GM18498 (cell line): ENCODE measurements around the gene ADAT1.

Source experiments
- ATAC-seq: cut with Tn5 transposase; IDR thresholded peaks from one replicate; pipeline ENCODE4 v1.9.1; 2021; ENCODE audit warnings: mild to moderate bottlenecking, moderate library complexity; ENCODE audit not compliant: unreplicated experiment

The ADAT1 gene, protein sequence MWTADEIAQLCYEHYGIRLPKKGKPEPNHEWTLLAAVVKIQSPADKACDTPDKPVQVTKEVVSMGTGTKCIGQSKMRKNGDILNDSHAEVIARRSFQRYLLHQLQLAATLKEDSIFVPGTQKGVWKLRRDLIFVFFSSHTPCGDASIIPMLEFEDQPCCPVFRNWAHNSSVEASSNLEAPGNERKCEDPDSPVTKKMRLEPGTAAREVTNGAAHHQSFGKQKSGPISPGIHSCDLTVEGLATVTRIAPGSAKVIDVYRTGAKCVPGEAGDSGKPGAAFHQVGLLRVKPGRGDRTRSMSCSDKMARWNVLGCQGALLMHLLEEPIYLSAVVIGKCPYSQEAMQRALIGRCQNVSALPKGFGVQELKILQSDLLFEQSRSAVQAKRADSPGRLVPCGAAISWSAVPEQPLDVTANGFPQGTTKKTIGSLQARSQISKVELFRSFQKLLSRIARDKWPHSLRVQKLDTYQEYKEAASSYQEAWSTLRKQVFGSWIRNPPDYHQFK

DNA sequence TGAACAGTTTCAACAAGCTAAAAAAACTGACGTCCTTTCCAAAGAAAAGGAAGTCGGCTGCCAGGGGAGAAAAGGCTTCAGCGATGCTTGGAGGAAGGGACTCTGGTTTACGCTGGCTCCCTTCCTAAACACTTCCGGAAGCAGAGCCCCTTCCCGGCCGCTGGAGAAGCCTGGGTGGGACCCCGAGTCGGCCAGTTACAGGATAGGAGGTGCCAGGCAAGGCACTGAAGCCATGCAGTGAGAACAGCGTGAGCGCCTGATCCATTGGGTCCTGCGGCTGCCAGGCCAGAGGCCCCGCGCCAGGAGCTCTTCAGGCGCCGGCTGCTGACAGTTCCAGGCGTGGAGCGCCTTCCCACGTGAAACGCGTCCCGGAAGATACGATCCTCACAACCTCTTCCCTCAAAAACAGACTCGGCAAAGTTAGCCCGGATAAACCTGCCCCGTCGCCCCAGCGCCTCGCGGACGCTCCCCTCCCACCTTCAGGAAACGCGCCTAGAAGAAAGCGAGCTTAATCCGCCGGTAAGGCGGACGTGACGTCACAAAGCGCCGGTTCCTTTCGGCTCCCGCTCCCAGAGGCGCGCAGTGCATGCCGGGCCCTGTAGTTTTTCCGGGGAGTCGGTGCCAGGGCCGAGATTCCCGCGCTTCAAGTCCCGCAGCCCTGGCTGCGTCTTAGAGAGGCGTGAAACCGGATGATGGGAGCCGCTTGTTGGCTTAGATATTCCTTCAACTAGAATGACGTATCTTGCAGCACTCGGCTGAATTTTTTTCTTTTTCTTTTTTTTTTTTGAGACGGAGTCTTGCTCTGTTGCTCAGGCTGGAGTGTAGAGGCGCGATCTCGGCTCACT, at the start of gene ADAT1:
Gene ADAT1 (minus strand): TSS at position 521 of the 845 bp plus-strand sequence. CDS start 2,482 bp downstream, outside the sequence.
- peak; percentile 97 for ATAC-seq

DNA sequence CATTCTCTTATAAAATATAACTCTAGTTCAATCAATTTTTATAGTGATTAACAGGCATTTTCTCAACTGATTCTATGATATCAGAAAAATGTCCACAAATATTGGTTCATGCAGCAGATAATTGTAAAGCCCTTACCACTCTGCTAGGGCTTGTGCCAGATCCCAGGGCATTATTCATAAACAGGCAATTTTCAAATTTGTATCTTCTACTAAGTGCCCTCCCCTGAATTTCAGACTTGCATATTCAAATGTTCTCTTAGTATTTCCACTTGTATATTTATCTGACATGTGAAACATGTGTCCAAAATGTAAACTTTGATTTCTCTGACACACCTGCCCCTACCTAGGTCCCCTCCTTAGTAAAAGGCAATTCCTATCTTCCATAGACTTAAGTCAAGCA, 44.4 kb upstream of the ADAT1 start:
- ATAC-seq, result no peak

DNA sequence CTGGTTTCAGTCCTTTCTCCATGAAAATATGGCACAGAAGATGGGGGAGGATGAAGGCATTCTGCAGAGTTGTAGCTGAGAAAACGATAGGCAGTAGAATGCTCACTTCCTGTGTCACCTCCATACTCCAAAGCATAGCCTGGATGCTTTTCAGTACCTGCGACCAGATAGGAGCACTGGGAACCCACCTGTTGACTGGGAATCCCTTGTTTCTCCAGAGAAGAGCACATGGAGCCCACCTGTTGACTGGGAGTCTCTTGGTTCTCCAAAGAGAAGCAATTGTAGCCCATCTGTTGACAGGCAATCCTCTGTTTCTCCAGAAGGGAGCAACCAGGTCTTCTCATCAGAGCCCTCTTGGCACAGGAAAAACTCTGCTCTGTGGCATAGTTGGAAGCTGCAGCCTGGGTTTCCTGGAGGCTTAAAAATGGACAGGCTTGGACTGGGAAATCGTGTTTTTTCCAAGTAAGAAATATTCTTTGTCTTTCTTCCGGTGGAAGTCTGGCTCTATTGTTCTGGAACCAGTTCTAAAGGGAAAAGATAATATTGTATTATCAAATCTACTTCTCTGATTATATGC, 37.7 kb upstream of the ADAT1 start:
- ATAC-seq, result no peak

DNA sequence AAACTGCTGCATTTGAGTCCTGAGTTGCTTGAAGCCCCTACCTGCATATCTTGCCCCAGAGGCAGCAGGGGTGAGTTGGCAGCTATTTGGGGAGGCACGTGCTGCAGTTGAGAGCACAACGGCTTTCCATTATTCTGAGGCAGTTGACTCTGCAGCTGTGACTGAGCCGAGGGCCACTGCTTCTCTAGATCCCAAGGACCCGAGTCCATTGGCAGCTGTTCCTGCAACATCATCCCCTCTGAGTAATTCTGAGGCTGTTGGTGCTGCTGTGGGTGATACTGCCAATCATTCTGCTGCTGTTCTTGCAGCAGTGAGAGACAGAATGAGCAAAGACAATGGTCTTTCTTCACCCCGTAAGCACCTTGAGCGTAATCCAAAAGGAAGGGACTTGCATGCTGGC, 37.2 kb upstream of the ADAT1 start:
- no peak for ATAC-seq

DNA sequence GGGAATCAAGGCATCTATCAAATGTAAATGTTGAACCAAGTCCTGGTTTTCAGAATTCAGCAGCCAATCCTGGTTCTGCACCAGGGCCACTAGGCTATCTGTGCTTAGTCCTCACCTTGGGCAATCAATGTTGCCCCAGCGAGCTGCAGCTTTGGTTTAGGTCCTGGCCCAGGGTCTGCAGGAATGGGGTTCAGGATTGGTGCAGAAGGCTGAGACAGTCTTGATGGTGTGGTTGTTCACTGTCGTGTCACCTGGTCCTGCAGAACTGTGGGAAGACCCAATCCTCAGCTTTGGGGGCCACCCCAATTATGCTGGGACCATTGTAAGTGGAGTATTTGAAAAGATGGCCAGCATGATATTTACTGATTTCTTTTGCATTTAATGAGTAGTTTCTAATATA, 35.1 kb upstream of the ADAT1 start:
- no peak for ATAC-seq

DNA sequence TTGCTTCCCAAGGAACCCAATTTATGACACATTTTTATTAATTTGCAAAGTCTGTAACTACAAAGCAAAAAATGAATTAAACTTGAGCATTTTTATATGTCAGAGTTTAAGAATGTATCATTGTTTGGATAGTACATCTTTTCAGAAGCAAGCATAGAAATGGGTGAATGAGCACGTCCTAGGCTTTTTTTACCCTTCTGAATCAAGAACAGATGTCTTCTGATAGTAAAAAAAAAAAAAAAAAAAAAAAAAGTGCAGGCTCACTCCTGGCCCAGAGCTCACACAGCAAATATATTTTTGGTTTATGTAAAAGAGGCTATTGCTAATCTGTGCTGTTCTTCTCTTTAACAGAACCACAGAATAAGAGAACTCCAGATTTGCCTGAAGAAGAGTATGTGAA, 30.8 kb upstream of the ADAT1 start:
- ATAC-seq, result no peak

DNA sequence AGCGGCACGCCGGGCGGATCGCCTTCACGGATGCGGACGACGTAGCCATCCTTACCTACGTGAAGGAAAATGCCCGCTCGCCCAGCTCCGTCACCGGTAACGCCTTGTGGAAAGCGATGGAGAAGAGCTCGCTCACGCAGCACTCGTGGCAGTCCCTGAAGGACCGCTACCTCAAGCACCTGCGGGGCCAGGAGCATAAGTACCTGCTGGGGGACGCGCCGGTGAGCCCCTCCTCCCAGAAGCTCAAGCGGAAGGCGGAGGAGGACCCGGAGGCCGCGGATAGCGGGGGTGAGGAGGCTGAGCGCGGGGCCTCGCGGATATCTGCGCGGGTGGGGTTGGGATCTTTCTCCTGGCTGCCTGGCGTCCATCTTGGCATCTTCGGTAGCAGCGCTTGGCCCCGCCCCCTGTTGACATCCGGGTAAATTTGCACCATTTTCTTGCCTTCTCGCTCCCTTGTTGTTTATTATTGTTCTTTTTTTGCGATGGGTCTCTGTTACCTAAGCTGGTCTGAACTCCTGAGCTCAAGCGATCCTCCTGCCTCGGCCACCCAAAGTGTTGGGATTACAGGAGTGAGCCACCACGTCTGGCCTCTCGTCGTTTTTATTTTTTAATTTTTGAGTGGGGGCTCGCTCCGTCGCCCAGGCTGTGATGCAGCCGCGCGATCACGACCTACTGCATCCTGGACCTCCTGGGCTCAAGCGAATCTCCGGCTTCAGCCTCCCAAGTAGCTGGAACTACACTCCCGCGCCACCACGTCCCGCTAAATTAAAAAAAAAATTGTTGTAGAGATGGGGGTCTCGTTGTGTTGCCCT, 25.4 kb upstream of the ADAT1 start:
- peak; percentile 33 for ATAC-seq

DNA sequence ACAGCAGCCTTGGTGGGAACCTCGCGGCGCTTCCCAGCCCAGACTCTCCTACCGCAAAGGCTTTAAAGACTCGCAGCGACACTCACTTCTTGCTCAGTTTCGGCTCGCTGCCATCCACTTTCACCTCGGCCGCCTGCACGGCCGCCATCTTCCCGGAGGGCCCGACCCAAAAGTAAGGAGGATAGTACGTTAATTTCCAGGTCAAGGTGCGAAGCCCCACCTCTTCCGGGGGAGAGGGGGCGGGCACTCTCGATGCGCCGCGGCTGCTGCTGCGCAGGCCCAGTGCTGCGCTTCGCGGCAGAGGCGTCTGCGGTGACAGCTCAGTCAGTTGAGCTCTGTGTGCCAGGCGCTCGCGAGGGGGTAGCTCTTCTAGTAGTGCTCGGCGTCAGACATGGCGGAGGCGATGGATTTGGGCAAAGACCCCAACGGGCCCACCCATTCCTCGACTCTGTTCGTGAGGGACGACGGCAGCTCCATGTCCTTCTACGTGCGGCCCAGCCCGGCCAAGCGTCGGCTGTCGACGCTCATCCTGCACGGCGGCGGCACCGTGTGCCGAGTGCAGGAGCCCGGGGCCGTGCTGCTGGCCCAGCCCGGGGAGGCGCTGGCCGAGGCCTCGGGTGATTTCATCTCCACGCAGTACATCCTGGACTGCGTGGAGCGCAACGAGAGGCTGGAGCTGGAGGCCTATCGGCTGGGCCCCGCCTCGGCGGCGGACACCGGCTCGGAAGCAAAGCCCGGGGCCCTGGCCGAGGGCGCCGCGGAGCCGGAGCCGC, 24.6 kb upstream of the ADAT1 start, which contains the start of the genes KARS1 and TERF2IP:
Gene KARS1 (minus strand): TSS at position 174 of the 773 bp plus-strand sequence. CDS start 26 bp downstream, at position 148.
Gene TERF2IP (plus strand): TSS at position 282 of the 773 bp plus-strand sequence. CDS start 110 bp downstream, at position 392.
- ATAC-seq, result peak; percentile 88

DNA sequence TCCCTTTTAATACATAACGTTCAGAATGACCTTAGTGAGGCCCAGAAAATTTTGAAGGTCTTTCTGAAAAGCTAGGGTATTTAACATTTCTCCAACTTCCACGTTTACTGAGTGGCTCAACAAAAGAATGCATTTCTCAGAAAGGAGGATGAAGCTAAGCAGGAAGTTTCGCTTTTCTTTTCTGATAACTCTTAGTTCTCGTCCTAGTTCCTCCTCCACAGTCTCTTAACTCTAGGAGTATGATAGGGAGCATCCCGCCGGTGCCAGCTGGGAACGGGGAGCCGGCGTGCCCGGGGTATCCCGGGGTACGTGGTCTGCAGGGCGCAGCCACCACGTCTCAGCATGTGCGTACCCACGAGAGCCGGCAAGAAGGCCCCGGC, 24.0 kb upstream of the ADAT1 start:
- ATAC-seq, result peak; percentile 26

DNA sequence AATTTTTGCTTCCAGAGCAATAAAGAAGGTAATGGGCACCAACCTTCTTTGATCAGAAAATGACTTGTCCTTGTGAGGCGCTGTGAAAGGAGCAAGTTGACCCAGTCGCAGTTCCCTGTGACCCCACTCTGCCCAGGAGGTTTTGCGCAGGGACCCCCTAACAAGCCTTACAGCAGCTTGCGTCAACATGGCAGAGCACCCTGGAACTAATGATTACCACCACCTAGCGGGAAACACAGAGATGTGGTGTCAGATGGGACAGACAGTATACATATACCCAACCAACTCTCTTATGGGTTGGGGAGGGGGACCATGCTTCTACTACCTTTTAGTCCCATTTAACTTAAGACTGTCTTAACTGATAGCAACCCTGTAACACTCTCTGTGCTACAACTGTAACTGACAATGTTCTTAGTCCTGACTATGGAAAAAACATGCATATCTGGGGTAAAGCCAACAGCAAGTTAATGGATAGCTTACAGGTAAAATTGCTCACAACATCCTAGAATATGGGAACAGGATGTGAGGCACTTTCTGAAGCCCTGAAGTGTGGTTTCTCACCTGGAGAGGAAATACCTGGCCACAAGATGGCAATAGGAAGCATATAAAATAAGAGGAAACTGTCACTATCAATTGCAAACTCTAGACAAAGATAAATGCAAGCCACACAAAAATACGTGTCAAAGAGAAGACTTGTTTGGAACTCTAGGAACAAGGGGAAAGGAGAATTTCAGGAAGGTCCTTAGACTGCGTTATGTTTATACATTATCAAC, 21.3 kb upstream of the ADAT1 start:
- no peak for ATAC-seq

DNA sequence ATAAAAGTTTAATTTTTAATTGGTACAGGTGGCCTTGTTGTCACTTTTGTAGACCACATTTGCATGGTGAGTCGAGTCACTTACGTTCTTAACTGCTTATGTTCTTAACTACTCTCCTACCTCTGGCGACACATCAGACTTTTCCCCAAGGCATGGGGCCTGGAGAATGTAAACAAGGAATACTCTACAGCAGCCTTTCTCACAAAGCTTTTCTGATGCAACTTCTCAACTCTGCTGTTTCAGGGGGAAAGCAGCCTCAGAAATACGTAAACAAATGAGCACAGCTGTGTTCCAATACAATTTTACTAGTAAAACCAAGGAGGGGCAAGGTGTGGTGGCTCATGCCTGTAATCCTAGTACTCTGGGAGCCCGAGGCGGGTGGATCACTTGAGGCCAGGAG, 17.5 kb upstream of the ADAT1 start:
- no peak for ATAC-seq

DNA sequence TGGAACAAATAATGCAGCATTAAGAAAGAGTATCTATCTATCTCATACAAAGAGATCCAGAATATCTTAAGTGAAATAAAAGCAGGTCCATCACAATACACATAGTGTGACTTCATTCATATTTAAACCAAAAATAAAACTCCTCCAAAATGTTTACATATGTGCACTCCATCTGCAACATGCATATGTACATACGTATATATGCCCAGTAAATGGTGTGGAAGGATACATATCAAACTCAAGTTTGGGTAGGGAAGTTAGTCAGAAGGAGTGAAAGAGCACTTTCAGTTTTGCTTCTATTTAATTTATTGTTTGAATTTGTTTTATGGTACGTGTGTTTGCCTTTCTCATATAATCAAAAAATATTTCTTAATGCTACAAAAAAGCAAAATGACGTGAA, 12.0 kb upstream of the ADAT1 start:
- ATAC-seq, result no peak

DNA sequence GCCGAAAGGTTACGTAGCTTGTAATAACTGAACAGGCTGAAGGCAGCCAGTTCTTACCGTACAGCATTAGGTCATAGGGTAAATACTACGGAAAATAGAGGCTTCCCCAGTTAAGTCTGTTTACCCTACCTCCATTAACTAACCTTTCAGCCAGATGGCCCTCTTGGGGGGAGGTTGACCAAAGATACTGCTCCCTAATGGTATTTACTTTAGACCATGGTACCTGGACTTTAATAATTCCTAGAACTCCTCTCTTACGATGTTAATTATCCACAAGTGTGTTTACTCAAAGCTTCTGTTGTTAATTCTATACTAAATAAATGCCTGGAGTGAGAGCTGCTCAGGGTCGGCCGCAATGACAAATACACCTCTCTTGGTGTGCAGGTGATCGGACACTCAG, 9.8 kb upstream of the ADAT1 start:
- no peak for ATAC-seq

DNA sequence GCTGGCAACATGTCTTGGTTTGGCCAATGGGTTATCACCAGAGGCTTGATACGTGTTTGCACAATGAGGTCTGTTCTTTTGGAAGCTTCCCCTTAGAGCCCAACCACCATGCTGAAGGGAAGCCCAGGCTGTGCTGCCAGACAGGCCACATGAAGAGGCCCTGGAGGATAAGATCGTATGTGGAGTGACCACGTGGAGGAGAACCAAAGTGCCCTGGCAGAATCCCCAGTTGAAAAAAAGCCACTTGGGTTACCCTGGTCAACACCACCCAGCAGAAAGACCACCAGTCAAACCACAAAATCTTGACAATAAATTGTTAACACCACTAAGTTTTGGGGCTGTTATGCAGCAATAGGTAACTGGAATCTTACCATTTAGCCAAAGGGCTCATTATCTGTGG, 7.0 kb upstream of the ADAT1 start:
- ATAC-seq, result no peak

DNA sequence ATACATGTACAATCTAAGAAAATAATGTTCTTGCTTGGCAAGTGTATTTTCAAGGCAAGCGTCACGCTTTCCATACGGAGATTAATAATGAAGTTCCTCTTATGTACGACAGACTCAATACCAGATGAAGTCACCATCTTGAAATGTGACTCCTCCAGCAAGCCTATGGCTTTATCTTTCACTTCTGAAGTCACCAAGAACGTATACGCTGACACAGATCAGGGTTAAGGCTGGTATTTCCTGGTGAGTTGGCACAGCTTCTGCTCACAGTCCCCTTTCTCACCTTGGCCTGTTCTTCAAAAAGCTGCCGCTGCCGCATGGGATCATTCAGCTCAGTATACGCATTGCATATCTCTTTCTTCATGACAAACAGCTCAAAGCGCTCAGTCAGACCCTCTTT, 6.1 kb upstream of the ADAT1 start:
- no peak for ATAC-seq

DNA sequence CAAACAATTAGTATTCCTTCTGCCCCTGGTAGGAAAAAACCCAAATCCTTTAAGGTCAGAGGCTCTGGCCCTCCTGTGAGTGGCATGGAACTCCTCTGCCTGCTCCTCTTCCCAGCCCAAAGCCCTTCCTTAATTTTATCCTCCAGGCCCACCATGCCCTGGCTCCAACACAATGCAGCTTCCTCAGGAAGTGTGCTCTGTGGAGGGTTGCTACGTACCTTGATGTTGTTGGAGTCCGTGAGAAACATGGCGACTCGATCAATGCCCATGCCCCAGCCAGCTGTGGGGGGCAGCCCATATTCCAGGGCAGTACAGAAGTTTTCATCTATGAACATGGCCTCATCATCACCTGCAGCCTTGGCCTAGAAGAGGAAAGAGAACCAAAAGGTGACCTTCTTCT, 5.3 kb upstream of the ADAT1 start:
- no peak for ATAC-seq

DNA sequence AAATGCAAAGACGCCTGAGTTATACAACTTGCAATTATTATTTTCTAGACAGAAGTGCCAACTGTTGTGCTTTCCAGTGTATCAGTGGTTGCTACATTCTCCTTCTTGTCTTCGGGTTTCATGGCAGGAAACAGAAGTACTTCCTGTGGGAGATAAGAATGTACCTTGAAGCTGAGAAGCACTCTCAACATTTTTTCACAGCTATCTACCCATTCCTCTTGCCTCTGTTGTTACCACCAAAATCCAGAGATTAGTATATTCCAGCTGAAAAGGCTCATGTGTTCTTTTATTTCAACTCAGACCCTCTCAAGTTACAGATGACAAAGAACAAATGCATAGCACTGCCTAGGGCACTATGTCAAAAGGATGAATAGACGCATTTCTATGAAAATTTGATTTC, 4.8 kb upstream of the ADAT1 start:
- no peak for ATAC-seq

DNA sequence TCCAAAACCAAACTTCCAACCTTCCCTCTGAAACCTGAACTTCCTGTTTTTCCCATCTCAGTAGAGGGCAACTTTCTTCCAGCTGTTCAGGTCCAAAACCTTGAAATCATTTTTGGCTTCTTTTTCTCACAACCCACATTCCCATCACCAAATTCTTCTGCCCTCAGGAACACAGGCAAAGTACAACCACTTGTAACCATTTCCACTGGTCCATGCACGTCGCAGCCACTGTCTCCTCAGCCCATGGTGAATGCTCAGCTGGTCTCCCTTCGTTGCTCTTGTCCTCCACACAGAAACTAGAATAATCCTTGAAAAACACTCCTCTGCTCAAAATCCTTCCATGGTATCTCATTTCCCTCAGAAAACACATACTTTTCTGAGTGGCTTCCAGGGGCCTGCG, 3.7 kb upstream of the ADAT1 start:
- no peak for ATAC-seq

DNA sequence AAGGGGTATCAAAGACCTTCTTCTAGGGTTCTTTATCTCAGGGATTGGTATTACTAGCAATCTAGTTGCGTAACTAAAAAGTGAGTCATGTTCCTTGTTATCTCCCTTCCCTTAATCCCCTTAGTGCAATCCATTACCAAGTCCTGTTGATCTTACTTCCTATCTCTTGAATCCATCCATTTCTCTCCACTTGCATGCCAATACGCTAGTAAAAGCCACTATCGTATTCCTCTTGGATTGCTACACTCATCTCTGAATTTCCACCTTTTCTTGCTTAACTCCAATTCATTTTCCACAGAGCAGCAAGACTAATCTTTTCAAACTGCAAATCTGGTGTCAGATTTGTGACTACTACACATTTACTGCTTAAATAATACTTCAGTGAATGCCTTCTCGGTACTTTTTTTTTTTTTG, 1.8 kb upstream of the ADAT1 start:
- ATAC-seq, result no peak
